Central memory CD8-positive, alpha-beta T cell (primary cell): ENCODE data around the gene PAQR8.

Experiments
- ATAC-seq: fragments of 150-1000 bp; cut with Tn5 transposase; replicated peaks from 2 replicates; pipeline ENCODE4 v1.10.0; 2022; ENCODE audit warnings: mild to moderate bottlenecking, moderate FRiP score, moderate number of reproducible peaks; ENCODE audit not compliant: poor library complexity, severe bottlenecking; ENCODE audit errors: extremely low read depth
- DNase-seq, 2 donors: peaks; one replicate each; pipeline ENCODE4 v3.0.0; 2021; ENCODE audit warnings: low spot score in 2 of 2
- H3K27ac Mint-ChIP-seq: one replicate; pipeline ENCODE4 v1.8.0; 2022; ENCODE audit warnings: low read depth, mild to moderate bottlenecking, moderate library complexity, mixed read lengths
- H3K27me3 Mint-ChIP-seq: one replicate; pipeline ENCODE4 v1.8.0; 2022; ENCODE audit warnings: mixed read lengths
- H3K36me3 Mint-ChIP-seq: one replicate; pipeline ENCODE4 v1.8.0; 2022; ENCODE audit warnings: mild to moderate bottlenecking, moderate library complexity, mixed read lengths; ENCODE audit not compliant: insufficient read depth
- H3K4me1 Mint-ChIP-seq: one replicate; pipeline ENCODE4 v1.8.0; 2022; ENCODE audit warnings: mixed read lengths
- H3K4me3 Mint-ChIP-seq: one replicate; pipeline ENCODE4 v1.8.0; 2022; ENCODE audit warnings: mild to moderate bottlenecking, moderate library complexity, mixed read lengths
- H3K9me3 Mint-ChIP-seq: one replicate; pipeline ENCODE4 v1.8.0; 2022; ENCODE audit warnings: mixed read lengths

PAQR8 gene

DNA sequence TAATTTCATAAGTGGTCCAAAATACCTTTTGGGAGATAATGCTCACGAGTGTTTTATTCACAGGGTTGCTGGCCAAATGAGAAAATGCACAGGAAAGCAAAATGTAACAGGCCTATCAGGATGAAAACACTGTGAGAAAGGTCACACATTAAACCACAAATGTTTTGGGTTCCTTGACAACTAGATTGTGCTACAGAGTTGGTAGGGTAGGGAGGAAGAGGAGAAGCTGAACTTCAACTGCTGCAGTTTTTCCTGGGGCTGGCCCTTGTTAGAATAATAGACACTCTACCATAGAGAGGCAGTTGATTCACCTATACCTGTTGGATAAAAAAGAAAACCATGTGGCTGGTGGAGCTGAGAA, 28.1 kb upstream of the PAQR8 start:
- Mint-ChIP-seq H3K27ac (peak overlapping the region; percentile 95), H3K36me3 (peaks cover 4% of the 10 kb centered on the region), H3K9me3 (peaks cover 4% of the 10 kb centered on the region), H3K4me3 (peak overlapping the region; percentile 62), H3K4me1 (peaks cover 60% of the 10 kb centered on the region), H3K27me3 (no peaks in the 10 kb centered on the region)
- peak; percentile 93 for ATAC-seq
- DNase-seq: peak in 1 of 2 donors; percentile 15

DNA sequence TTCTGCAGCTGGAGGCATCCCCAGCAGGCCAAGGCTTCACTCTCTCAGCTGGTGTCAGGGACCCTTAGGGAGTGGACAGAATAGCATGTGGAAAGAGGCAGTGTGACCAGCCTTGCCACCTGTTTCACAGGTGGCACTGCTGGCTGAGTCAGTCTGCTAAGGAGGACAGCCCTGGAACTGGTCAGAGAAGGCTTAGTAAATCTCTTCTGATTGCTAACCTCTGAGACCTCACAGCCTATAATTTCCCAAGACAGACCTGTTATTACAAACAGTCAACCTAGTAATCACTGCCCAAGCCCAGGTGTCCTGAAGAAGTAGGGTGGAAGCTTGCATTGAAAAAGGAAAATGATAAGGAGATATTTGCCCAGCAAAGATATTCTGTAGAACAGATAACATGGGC, 26.4 kb upstream of the PAQR8 start:
- H3K4me3 Mint-ChIP-seq: peak overlapping the region; percentile 16
- ATAC-seq (no peak), DNase-seq (no peak)
- peaks cover 5% of the 10 kb centered on the region for H3K36me3 Mint-ChIP-seq
- peaks cover 60% of the 10 kb centered on the region for H3K4me1 Mint-ChIP-seq
- H3K9me3 Mint-ChIP-seq: peaks cover 4% of the 10 kb centered on the region
- H3K27me3 Mint-ChIP-seq: no peaks in the 10 kb centered on the region
- peak overlapping the region; percentile 95 for H3K27ac Mint-ChIP-seq

GRCh38 chr6:52336919-52337561, 24.9 kb upstream of the PAQR8 start:
- peaks cover 5% of the 10 kb centered on the region for H3K36me3 Mint-ChIP-seq
- peak overlapping the region; percentile 95 for H3K27ac Mint-ChIP-seq
- no peaks in the 10 kb centered on the region for H3K27me3 Mint-ChIP-seq
- no peak overlapping the region for H3K4me3 Mint-ChIP-seq
- H3K4me1 Mint-ChIP-seq: peaks cover 63% of the 10 kb centered on the region
- DNase-seq: no peak
- ATAC-seq: no peak
- peaks cover 3% of the 10 kb centered on the region for H3K9me3 Mint-ChIP-seq

- H3K4me1 Mint-ChIP-seq: peaks cover 60% of the 10 kb centered on the region
- H3K27ac Mint-ChIP-seq: peak overlapping the region; percentile 95
- ATAC-seq (no peak), DNase-seq (no peak)
- no peaks in the 10 kb centered on the region for H3K27me3 Mint-ChIP-seq
- H3K9me3 Mint-ChIP-seq: no peaks in the 10 kb centered on the region
- H3K4me3 Mint-ChIP-seq: no peak overlapping the region
- H3K36me3 Mint-ChIP-seq: peaks cover 5% of the 10 kb centered on the region
Measured at GRCh38 chr6:52337633-52338290, 24.2 kb upstream of the PAQR8 start.

GRCh38 chr6:52340603-52340880, 21.4 kb upstream of the PAQR8 start:
- Mint-ChIP-seq H3K27me3 (no peaks in the 10 kb centered on the region), H3K4me3 (no peak overlapping the region), H3K27ac (no peak overlapping the region), H3K4me1 (peaks cover 38% of the 10 kb centered on the region), H3K36me3 (peaks cover 1% of the 10 kb centered on the region), H3K9me3 (no peaks in the 10 kb centered on the region)
- ATAC-seq (no peak), DNase-seq (no peak)

DNA sequence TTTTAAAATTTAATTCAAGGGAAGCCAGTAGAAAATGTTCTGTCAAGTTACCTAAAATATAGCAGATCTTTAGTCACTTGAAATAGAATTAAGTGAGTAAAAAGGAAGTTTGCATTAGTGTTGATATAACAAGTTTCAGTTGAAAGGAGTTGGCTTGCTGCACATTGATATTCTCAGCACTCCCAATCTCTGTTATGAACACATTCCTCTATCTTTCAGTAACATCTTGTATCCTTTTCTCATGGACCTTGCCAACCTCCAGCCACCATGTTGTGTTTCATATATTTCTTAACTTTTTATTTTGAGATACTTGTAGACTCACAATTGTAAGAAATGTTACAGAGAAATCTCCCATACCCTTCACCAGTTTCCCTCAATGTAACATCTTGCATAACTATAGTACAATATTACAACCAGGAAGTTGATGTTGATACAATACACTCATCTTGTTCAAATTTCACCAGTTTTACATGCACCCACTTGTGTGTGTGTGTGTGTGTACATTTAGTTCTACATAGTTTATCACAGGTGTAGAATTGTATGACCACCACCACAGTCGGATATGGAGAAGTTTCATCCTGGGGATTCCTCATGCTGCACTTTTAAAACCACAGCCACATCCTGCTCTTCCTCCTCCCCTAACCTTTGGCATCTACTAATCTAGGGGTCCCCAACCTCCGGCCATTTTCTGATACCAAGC, 20.2 kb upstream of the PAQR8 start:
- H3K27ac Mint-ChIP-seq: peak overlapping the region; percentile 16
- no peak for ATAC-seq
- peaks cover 28% of the 10 kb centered on the region for H3K4me1 Mint-ChIP-seq
- H3K4me3 Mint-ChIP-seq: no peak overlapping the region
- H3K27me3 Mint-ChIP-seq: no peaks in the 10 kb centered on the region
- H3K36me3 Mint-ChIP-seq: peaks cover 1% of the 10 kb centered on the region
- DNase-seq: no peak
- H3K9me3 Mint-ChIP-seq: no peaks in the 10 kb centered on the region

DNA sequence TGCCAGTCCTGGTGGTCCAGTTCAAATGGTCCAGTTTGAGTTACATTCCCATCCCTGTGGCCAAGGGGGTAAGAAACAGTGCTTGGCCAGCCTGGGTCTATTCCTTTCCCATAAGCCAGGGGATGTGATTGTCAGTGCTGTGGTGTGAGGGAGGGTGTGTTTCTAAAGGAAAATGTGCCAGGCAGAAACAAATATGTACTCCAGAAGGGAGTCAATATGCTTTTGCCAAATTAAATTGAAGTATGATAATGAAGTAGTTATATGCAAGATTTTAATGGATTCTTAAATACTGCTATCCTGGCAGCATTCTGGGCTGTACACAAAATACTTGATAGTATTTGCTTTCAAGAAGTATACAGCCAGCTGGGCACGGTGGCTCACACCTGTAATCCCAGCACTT, 16.6 kb upstream of the PAQR8 start:
- no peak for DNase-seq
- no peak overlapping the region for H3K4me3 Mint-ChIP-seq
- ATAC-seq: no peak
- no peak overlapping the region for H3K27ac Mint-ChIP-seq
- no peaks in the 10 kb centered on the region for H3K9me3 Mint-ChIP-seq
- no peaks in the 10 kb centered on the region for H3K36me3 Mint-ChIP-seq
- H3K27me3 Mint-ChIP-seq: no peaks in the 10 kb centered on the region
- peaks cover 15% of the 10 kb centered on the region for H3K4me1 Mint-ChIP-seq

DNA sequence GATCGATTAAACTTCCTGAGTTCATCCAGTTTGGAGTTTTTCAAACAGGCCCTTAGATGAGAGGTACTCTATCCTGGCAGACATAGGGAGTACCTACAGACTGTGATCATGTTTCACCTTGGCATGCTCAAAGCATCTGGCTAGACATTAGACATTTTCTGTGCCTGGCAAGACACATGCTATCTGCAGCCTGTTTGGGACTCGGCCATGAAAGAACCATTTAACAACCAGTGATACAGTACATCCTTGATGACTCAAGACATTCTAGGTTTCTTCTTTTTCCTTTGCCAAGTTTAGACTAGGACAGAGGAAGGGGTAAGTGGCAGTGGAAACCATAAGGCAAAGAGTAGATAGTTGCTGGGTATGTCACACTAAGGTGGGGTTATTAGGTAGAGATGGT, 15.4 kb upstream of the PAQR8 start:
- ATAC-seq: no peak

DNA sequence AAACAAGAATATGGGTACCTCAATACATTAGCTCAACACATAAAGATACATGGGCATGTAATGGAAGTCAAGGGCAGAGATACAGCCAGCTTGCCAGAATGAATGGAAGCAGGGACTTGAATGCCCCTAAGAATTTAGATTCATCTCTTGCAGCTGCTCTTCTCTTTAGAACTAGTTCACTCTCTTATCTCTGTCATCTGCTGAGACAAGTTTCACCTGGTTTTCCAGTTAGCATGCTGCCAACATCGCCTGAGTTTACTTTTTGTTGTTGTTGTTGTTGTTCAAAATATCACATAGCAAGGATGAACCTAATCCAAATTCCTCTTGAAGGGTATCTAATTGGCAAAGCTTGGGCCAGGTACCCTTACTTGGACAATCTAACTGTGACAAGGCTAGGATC, 14.1 kb upstream of the PAQR8 start:
- H3K9me3 Mint-ChIP-seq: no peaks in the 10 kb centered on the region
- H3K4me1 Mint-ChIP-seq: peaks cover 29% of the 10 kb centered on the region
- no peaks in the 10 kb centered on the region for H3K36me3 Mint-ChIP-seq
- H3K4me3 Mint-ChIP-seq: no peak overlapping the region
- H3K27me3 Mint-ChIP-seq: no peaks in the 10 kb centered on the region
- DNase-seq (no peak), ATAC-seq (no peak)
- no peak overlapping the region for H3K27ac Mint-ChIP-seq

More for the DNA sequence above, 15.4 kb upstream of the PAQR8 start:
- Mint-ChIP-seq H3K4me1 (peaks cover 26% of the 10 kb centered on the region), H3K27me3 (no peaks in the 10 kb centered on the region), H3K36me3 (no peaks in the 10 kb centered on the region), H3K9me3 (no peaks in the 10 kb centered on the region), H3K27ac (no peak overlapping the region), H3K4me3 (no peak overlapping the region)
- no peak for DNase-seq

DNA sequence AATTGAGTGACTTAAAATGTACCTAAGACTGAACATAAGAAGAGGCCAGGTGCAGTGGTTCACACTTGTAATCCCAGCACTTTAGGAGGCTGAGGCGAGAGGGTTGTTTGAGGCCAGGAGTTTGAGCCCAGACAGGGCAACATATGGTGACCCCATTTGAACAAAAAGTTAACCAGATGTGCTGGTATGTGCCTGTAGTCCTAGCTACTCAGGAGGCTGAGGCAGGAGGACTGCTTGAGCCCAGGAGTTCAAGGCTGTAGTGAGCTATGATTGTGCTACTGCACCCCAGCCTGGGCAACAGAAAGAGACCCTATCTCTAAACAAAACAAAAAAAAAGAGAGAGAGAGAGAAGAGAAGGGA, 10.1 kb upstream of the PAQR8 start:
- no peak for ATAC-seq
- no peaks in the 10 kb centered on the region for H3K27me3 Mint-ChIP-seq
- H3K36me3 Mint-ChIP-seq: no peaks in the 10 kb centered on the region
- no peak overlapping the region for H3K27ac Mint-ChIP-seq
- no peaks in the 10 kb centered on the region for H3K9me3 Mint-ChIP-seq
- H3K4me3 Mint-ChIP-seq: no peak overlapping the region
- peaks cover 26% of the 10 kb centered on the region for H3K4me1 Mint-ChIP-seq
- no peak for DNase-seq

- DNase-seq (no peak), ATAC-seq (no peak)
- H3K9me3 Mint-ChIP-seq: no peaks in the 10 kb centered on the region
Measured at GRCh38 chr6:52352239-52353018, 9.5 kb upstream of the PAQR8 start.

DNA sequence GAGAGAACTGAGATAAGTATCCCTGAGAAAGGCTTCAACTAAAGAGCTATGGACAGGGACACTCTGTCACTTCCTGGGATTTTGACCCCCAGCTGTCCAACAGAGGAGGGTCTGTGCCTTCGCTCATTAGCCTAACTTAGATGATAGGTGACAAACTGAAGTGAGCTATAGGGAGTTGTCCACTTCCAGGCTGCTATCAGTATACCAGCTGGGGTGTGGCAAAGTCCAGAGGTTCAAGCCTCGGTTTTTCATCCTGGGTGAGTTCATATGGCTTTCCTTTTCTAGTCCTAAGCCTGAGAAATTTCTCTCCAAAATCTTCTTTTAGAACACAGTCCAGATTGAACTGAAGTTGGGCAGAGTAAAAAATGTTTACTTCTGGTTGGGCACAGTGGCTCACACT, 5.9 kb upstream of the PAQR8 start:
- H3K4me1 Mint-ChIP-seq: peaks cover 18% of the 10 kb centered on the region
- no peak for DNase-seq
- no peaks in the 10 kb centered on the region for H3K27me3 Mint-ChIP-seq
- no peak overlapping the region for H3K27ac Mint-ChIP-seq
- no peaks in the 10 kb centered on the region for H3K36me3 Mint-ChIP-seq
- H3K9me3 Mint-ChIP-seq: no peaks in the 10 kb centered on the region
- ATAC-seq: no peak
- no peak overlapping the region for H3K4me3 Mint-ChIP-seq

More at GRCh38 chr6:52352239-52353018, 9.5 kb upstream of the PAQR8 start:
- Mint-ChIP-seq H3K27ac (no peak overlapping the region), H3K4me1 (peaks cover 26% of the 10 kb centered on the region), H3K27me3 (no peaks in the 10 kb centered on the region), H3K4me3 (no peak overlapping the region), H3K36me3 (no peaks in the 10 kb centered on the region)
